SK-N-SH (cell line): Measurements from ENCODE around the gene COX10. TPM values are rescaled to one million over a fixed set of nuclear protein-coding genes. Genes with fewer than 3 reads are reported as not detected.

Experiments
- CTCF ChIA-PET: fragments of 300-600, 350-600 bp; formaldehyde crosslinking; extraction: SDS; loops from one replicate; lab custom pipeline; 2021; lab: Yijun Ruan, JAX
- POLR2A ChIA-PET: fragments of 350-600 bp; sonication (Branson Sonifier 250); formaldehyde crosslinking; extraction: SDS; loops from one replicate; lab custom pipeline; 2020; ENCODE audit warnings: antibody characterized with exemption, inconsistent platforms; lab: Yijun Ruan, JAX
- DNase-seq: peaks from one replicate; pipeline ENCODE4 v3.0.0; 2012
- H2AFZ ChIP-seq: fragments of 200-600 bp; sonication (generic); 2 replicates; pipeline ENCODE4 v1.8.1; 2016; ENCODE audit warnings: antibody characterized with exemption, mild to moderate bottlenecking, low read depth
- H3F3A ChIP-seq: fragments of 200-600 bp; sonication (generic); replicated peaks from 2 replicates; pipeline ENCODE3; 2016; ENCODE audit warnings: antibody characterized with exemption, mild to moderate bottlenecking; ENCODE audit not compliant: insufficient read depth
- H3K27ac ChIP-seq, 2 experiments: fragments of 200-500 bp in 1 of 2; fragments of 200-600 bp in 1 of 2; sonication (Bioruptor generic) in 1 of 2; sonication (generic), shearing (Covaris generic) in 1 of 2; 2 replicates each; pipeline versions ENCODE4 v1.5.1 to v1.6.1; 2014 to 2016; ENCODE audit warnings: low read depth in 2 of 2, inconsistent platforms in 1 of 2, low read length in 1 of 2, mild to moderate bottlenecking in 1 of 2, mixed read lengths in 1 of 2
- H3K27me3 ChIP-seq: fragments of 200-600 bp; sonication (generic), shearing (Covaris generic); 2 replicates; pipeline ENCODE4 v1.6.1; 2016; ENCODE audit warnings: mixed run types; ENCODE audit not compliant: insufficient read depth
- H3K36me3 ChIP-seq, 2 experiments: fragments of 200-500 bp in 1 of 2; fragments of 200-600 bp in 1 of 2; sonication (Bioruptor generic) in 1 of 2; sonication (generic) in 1 of 2; replicated peaks in 1 of 2; 2 replicates each; pipeline versions ENCODE3 to v1.5.1; 2014 to 2016; ENCODE audit warnings: low read length in 1 of 2, mild to moderate bottlenecking in 1 of 2; ENCODE audit not compliant: insufficient read depth in 2 of 2, control insufficient read depth in 1 of 2
- H3K4me1 ChIP-seq, 2 experiments: fragments of 200-500 bp in 1 of 2; fragments of 200-600 bp in 1 of 2; sonication (Bioruptor generic) in 1 of 2; sonication (generic), shearing (Covaris generic) in 1 of 2; 2 replicates each; pipeline versions ENCODE4 v1.5.1 to v1.6.1; 2014 to 2016; ENCODE audit warnings: low read depth in 1 of 2, low read length in 1 of 2, mixed run types in 1 of 2; ENCODE audit not compliant: insufficient read depth in 2 of 2, control insufficient read depth in 1 of 2
- H3K4me2 ChIP-seq: fragments of 200-600 bp; sonication (generic), shearing (Covaris generic); 2 replicates; pipeline ENCODE4 v1.6.1; 2017; ENCODE audit warnings: mixed run types
- H3K4me3 ChIP-seq, 2 experiments: fragments of 200-500 bp in 1 of 2; fragments of 200-600 bp in 1 of 2; sonication (Bioruptor generic) in 1 of 2; sonication (generic), shearing (Covaris generic) in 1 of 2; 2 replicates each; pipeline versions ENCODE4 v1.5.1 to v1.8.1; 2014 to 2016; ENCODE audit warnings: low read depth in 2 of 2, inconsistent platforms in 1 of 2, low read length in 1 of 2, mild to moderate bottlenecking in 1 of 2, mixed read lengths in 1 of 2, moderate library complexity in 1 of 2
- H3K79me2 ChIP-seq: fragments of 200-600 bp; sonication (generic); 2 replicates; pipeline ENCODE4 v1.8.1; 2017; ENCODE audit warnings: mild to moderate bottlenecking; ENCODE audit not compliant: insufficient read depth
- H3K9ac ChIP-seq: fragments of 200-600 bp; sonication (generic); 2 replicates; pipeline ENCODE4 v1.6.1; 2017; ENCODE audit warnings: mixed run types
- H3K9me2 ChIP-seq: fragments of 200-600 bp; sonication (generic); 2 replicates; pipeline ENCODE4 v1.6.1; 2017; ENCODE audit warnings: mixed run types
- H3K9me3 ChIP-seq: fragments of 200-600 bp; sonication (generic); 2 replicates; pipeline ENCODE4 v1.6.1; 2017; ENCODE audit warnings: mixed run types, mild to moderate bottlenecking, moderate library complexity
- H4K20me1 ChIP-seq: fragments of 200-600 bp; sonication (generic); 2 replicates; pipeline ENCODE4 v1.6.1; 2017; ENCODE audit warnings: mild to moderate bottlenecking, mixed run types; ENCODE audit not compliant: insufficient read depth
- CHD2 ChIP-seq: fragments of 150-350 bp; IDR thresholded peaks from 2 replicates; pipeline ENCODE4 v1.6.1; 2018; ENCODE audit warnings: low read length; ENCODE audit not compliant: partially characterized antibody
- CTCF ChIP-seq: fragments of 200-600 bp; sonication (generic); IDR thresholded peaks from 2 replicates; pipeline ENCODE4 v1.6.1; 2017; ENCODE audit warnings: antibody characterized with exemption, mild to moderate bottlenecking, moderate library complexity
- EP300 ChIP-seq, 2 experiments: IDR thresholded peaks; 2 replicates each; pipeline versions ENCODE4 v1.4.0 to v1.6.1; 2012; ENCODE audit warnings: borderline replicate concordance in 1 of 2, low read depth in 1 of 2, low read length in 1 of 2
- FOSL2 ChIP-seq: IDR thresholded peaks from 2 replicates; pipeline ENCODE4 v1.4.0; 2012; ENCODE audit warnings: low read depth, mild to moderate bottlenecking, moderate library complexity, borderline replicate concordance
- FOXJ3 ChIP-seq: sonication (generic); formaldehyde crosslinking; IDR thresholded peaks from 2 replicates; pipeline ENCODE4 v1.5.1; 2020; ENCODE audit warnings: mild to moderate bottlenecking, missing genetic modification reagents
- GABPA ChIP-seq: IDR thresholded peaks from 2 replicates; pipeline ENCODE4 v1.4.0; 2012; ENCODE audit warnings: low read depth, mild to moderate bottlenecking
- JUND ChIP-seq: IDR thresholded peaks from 2 replicates; pipeline ENCODE4 v1.4.0; 2012
- MEF2A ChIP-seq: IDR thresholded peaks from 2 replicates; pipeline ENCODE4 v1.4.0; 2012; ENCODE audit warnings: low read depth, borderline replicate concordance
- NFIC ChIP-seq: IDR thresholded peaks from 2 replicates; pipeline ENCODE4 v1.4.0; 2012; ENCODE audit warnings: borderline replicate concordance
- NRF1 ChIP-seq: IDR thresholded peaks from 2 replicates; pipeline ENCODE4 v1.6.1; 2012; ENCODE audit warnings: low read depth, mild to moderate bottlenecking, low read length
- RAD21 ChIP-seq: IDR thresholded peaks from 2 replicates; pipeline ENCODE4 v1.6.1; 2012; ENCODE audit warnings: mild to moderate bottlenecking, low read length
- RCOR1 ChIP-seq: fragments of 150-350 bp; IDR thresholded peaks from 2 replicates; pipeline ENCODE4 v1.6.1; 2017; ENCODE audit warnings: antibody characterized with exemption, low read length
- REST ChIP-seq: IDR thresholded peaks from 2 replicates; pipeline ENCODE4 v1.6.1; 2012; ENCODE audit warnings: mild to moderate bottlenecking, low read depth, low read length, moderate library complexity
- TAF1 ChIP-seq: IDR thresholded peaks from 2 replicates; pipeline ENCODE4 v1.6.1; 2012; ENCODE audit warnings: low read depth, mild to moderate bottlenecking, low read length, moderate library complexity, borderline replicate concordance
- USF1 ChIP-seq: IDR thresholded peaks from 2 replicates; pipeline ENCODE4 v1.4.0; 2012; ENCODE audit warnings: low read depth, borderline replicate concordance
- ZBTB33 ChIP-seq: IDR thresholded peaks from 2 replicates; pipeline ENCODE4 v1.4.0; 2012; ENCODE audit warnings: low read depth, borderline replicate concordance
- WGBS: methylation state at CpG from one replicate; pipeline ENCODE4 v1.1.6; 2017; ENCODE audit warnings: low lambda C conversion rate; 5-methylcytosine and 5-hydroxymethylcytosine counted together
- polyA plus RNA-seq, 3 experiments: library from polyadenylated mRNA; depleted of rRNA; stranded (reverse); fragments of >200 nt; gene quantifications; 2 replicates each; pipeline ENCODE4 v1.2.3, GENCODE V29; 2012
- TF ChIP-seq, protein P1 (sequence below): IDR thresholded peaks from 2 replicates; pipeline ENCODE4; 2012

COX10 gene
- polyA plus RNA-seq, 1 of the 3 experiments (the other 2 are of a cell fraction), result 8.7 TPM

- TF ChIP-seq REST (no peak), CTCF (no peak)
- TF ChIP-seq, all 33 proteins: peak for 0
These were observed 26.9 kb upstream of the COX10 start (continued) for GRCh38 chr17:14042411-14042810.

- Histone ChIP-seq H3K4me1 (no peaks in the 10 kb centered on the region), H3K9me3 (no peaks in the 10 kb centered on the region), H3K4me3 (no peak overlapping the region), H3K4me2 (0 out of 2 replicates have a peak overlapping the region, but pooled peaks have one; percentile 11), H3K9me2 (no peaks in the 10 kb centered on the region), H4K20me1 (no peaks in the 10 kb centered on the region), H3K9ac (no peak overlapping the region), H3K27me3 (no peaks in the 10 kb centered on the region), H3K27ac (peak overlapping the region in 1 of 2 experiments; percentile 31; a peak in 2 of 4 replicates), H2AFZ (no peak overlapping the region), H3K36me3 (peaks cover 2 to 3% of the 10 kb centered on the region in 2 experiments), H3K79me2 (peaks cover 9% of the 10 kb centered on the region; the same call in 1 of the 2 replicates), H3F3A (peaks cover 7% of the 10 kb centered on the region)
- POLR2A ChIA-PET, result no interaction called here
- TF ChIP-seq RCOR1 (no peak), USF1 (no peak), ZBTB33 (no peak), JUND (no peak), EP300 (IDR thresholded peaks at IDR 0.05; ENCODE audit: borderline replicate concordance in 1 of 2, low read depth in 1 of 2, low read length in 1 of 2) (0 out of 4 replicates have a peak, but pooled peaks of 1 of the 2 experiments have one; percentile 20), RAD21 (no peak), GABPA (no peak), FOXJ3 (CRISPR knock-in tag) (no peak), TAF1 (no peak), FOSL2 (no peak; the same call in 1 of the 2 replicates), CHD2 (no peak), MEF2A (no peak), NFIC (no peak), NRF1 (no peak)
- TF ChIP-seq, protein P1, sequence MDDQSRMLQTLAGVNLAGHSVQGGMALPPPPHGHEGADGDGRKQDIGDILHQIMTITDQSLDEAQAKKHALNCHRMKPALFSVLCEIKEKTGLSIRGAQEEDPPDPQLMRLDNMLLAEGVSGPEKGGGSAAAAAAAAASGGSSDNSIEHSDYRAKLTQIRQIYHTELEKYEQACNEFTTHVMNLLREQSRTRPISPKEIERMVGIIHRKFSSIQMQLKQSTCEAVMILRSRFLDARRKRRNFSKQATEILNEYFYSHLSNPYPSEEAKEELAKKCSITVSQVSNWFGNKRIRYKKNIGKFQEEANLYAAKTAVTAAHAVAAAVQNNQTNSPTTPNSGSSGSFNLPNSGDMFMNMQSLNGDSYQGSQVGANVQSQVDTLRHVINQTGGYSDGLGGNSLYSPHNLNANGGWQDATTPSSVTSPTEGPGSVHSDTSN, result 0 out of 2 replicates have a peak, but pooled peaks have one; percentile 30
- 44% methylated on average over 1 of the region's 1 CpG for WGBS
- CTCF ChIA-PET, result no interaction called here
- DNase-seq, result no peak
These were observed 24.6 kb upstream of the COX10 start for GRCh38 chr17:14044702-14045101.
